Brain pericyte (primary cell): ENCODE measurements around the gene PRRT2.

ENCODE experiments used
- DNase-seq: peaks from one replicate; pipeline ENCODE4 v3.0.0-alpha.2; 2012; ENCODE audit warnings: low read depth, low spot score

PRRT2 gene

GRCh38 chr16:29811170-29811895 lies 660 bp upstream of the PRRT2 start:
- DNase-seq: peak; percentile 84

- DNase-seq: no peak
These were observed 1.0 kb downstream of the PRRT2 start for GRCh38 chr16:29812754-29813643.

- no peak for DNase-seq
These were observed 1.9 kb downstream of the PRRT2 start for GRCh38 chr16:29813644-29814562.

GRCh38 chr16:29814592-29814991 lies 2.6 kb downstream of the PRRT2 start:
- no peak for DNase-seq

GRCh38 chr16:29815032-29815721 lies 3.2 kb downstream of the PRRT2 start:
- DNase-seq: no peak

GRCh38 chr16:29815793-29816693 lies 4.0 kb downstream of the PRRT2 start, which contains the start of gene PAGR1:
TSS of gene PAGR1 (plus strand) at chr16:29816152. CDS start at chr16:29816526, 374 bp downstream.
- peak; percentile 99 for DNase-seq

GRCh38 chr16:29816694-29817441 lies 4.9 kb downstream of the PRRT2 start:
- no peak for DNase-seq

- no peak for DNase-seq
These were observed 6.1 kb downstream of the PRRT2 start for GRCh38 chr16:29818082-29818481.

GRCh38 chr16:29819506-29819905 lies 7.5 kb downstream of the PRRT2 start:
- no peak for DNase-seq

GRCh38 chr16:29820271-29820701 lies 8.3 kb downstream of the PRRT2 start, which contains the start of gene MVP:
TSS of gene MVP (plus strand) at chr16:29820462. CDS start at chr16:29830550, 10,088 bp downstream.
- no peak for DNase-seq

GRCh38 chr16:29820730-29821642 lies 9.0 kb downstream of the PRRT2 start:
- DNase-seq: no peak

- DNase-seq: no peak
These were observed 9.7 kb downstream of the PRRT2 start for GRCh38 chr16:29821643-29822115.

- DNase-seq: no peak
These were observed 12.7 kb downstream of the PRRT2 start for GRCh38 chr16:29824589-29825144.

GRCh38 chr16:29825145-29826044 lies 13.4 kb downstream of the PRRT2 start:
- DNase-seq: peak; percentile 80

- no peak for DNase-seq
These were observed 14.3 kb downstream of the PRRT2 start for GRCh38 chr16:29826342-29826695.

GRCh38 chr16:29830774-29831173 lies 18.8 kb downstream of the PRRT2 start:
- no peak for DNase-seq

GRCh38 chr16:29831490-29831889 lies 19.5 kb downstream of the PRRT2 start:
- DNase-seq: no peak
